Erythroblast (primary cell): ENCODE data around the gene ST6GALNAC4.

ENCODE experiments used
- GATA1 ChIP-seq: IDR thresholded peaks from 2 replicates; pipeline ENCODE4 v1.6.1; 2011; ENCODE audit warnings: low read depth, mild to moderate bottlenecking, control low read depth, low read length, moderate library complexity
- POLR2A ChIP-seq: IDR thresholded peaks from 2 replicates; pipeline ENCODE4 v1.6.1; 2011; ENCODE audit warnings: mild to moderate bottlenecking, low read length

DNA sequence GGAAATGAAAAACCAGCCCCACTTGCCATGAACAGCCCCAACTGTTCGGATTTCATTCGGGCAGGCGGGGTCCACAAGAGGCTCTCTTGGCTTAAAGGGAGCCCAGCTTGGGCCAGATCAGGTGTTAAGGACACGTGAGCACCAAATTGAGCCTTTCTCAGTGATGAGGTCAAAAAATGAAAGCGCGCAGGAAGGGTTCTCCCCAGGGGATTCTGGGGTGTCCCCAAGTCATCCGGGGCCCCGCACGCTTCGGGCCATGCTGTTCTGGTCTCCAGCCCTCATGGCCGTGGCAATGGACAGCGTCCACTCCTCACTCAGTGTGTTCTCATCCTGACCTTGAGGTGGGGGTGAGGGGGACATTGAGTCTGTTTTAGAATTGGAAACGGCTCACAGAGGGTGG is 50.3 kb downstream of the ST6GALNAC4 start:
- TF ChIP-seq POLR2A (no peak), GATA1 (no peak)
